ENCODE measurements around the gene WDFY1.

WDFY1 gene

DNA sequence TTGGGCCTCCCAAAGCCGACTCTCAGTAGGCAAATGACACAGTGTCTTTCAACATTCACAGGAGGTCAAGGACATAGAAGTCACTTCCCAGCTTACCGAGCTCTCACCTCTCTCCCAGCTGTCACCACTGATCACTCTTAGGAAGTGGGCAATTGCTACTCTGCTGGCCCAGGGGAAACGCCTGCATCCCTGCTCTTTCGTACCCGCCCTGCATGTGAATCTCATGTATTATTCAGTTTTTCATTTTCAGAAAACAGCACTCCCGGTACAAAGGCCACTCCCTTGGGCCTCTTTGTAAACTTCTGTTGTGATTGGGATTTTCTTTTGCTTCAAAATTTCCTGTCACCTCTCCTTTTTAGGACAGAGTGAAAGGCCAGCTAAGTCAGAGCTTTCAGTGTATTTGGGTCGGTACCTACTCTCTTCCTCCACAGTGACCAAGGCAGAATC lies 27.5 kb upstream of the WDFY1 start:
- no peak overlapping the region for H3K4me3 ChIP-seq (replicated peaks; ENCODE audit: low read depth, low read length)
- TF ChIP-seq, protein P1, sequence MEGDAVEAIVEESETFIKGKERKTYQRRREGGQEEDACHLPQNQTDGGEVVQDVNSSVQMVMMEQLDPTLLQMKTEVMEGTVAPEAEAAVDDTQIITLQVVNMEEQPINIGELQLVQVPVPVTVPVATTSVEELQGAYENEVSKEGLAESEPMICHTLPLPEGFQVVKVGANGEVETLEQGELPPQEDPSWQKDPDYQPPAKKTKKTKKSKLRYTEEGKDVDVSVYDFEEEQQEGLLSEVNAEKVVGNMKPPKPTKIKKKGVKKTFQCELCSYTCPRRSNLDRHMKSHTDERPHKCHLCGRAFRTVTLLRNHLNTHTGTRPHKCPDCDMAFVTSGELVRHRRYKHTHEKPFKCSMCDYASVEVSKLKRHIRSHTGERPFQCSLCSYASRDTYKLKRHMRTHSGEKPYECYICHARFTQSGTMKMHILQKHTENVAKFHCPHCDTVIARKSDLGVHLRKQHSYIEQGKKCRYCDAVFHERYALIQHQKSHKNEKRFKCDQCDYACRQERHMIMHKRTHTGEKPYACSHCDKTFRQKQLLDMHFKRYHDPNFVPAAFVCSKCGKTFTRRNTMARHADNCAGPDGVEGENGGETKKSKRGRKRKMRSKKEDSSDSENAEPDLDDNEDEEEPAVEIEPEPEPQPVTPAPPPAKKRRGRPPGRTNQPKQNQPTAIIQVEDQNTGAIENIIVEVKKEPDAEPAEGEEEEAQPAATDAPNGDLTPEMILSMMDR (IDR thresholded peaks at IDR 0.05; ENCODE audit: low read depth, low read length, missing control alignments) = no peak
- DNase-seq (ENCODE audit: extremely low read depth, low read depth) = no peak

DNA sequence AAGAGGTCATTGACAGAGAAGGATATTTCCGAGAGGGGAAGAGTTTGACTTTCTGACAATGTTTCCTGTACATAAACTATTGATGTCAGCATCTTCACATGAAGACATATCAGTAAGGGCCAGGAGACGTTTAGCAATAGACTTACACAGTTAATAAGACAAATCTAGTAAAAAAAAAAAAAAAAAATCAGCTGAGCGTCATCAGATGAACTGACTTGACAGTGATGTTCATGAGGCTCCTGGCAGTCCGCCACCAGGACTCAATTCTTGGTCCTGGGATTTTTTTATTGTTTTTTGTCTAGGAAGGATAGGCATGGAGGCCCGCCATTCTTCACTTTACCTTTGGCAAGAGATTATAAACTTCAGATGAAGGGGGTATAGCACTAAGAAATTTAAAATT lies 26.6 kb upstream of the WDFY1 start:
- no peak overlapping the region for H3K4me3 ChIP-seq (replicated peaks; ENCODE audit: low read depth, low read length)
- TF ChIP-seq, protein P1 (IDR thresholded peaks at IDR 0.05; ENCODE audit: low read depth, low read length, missing control alignments) = no peak
- no peak for DNase-seq (ENCODE audit: extremely low read depth, low read depth)

DNA sequence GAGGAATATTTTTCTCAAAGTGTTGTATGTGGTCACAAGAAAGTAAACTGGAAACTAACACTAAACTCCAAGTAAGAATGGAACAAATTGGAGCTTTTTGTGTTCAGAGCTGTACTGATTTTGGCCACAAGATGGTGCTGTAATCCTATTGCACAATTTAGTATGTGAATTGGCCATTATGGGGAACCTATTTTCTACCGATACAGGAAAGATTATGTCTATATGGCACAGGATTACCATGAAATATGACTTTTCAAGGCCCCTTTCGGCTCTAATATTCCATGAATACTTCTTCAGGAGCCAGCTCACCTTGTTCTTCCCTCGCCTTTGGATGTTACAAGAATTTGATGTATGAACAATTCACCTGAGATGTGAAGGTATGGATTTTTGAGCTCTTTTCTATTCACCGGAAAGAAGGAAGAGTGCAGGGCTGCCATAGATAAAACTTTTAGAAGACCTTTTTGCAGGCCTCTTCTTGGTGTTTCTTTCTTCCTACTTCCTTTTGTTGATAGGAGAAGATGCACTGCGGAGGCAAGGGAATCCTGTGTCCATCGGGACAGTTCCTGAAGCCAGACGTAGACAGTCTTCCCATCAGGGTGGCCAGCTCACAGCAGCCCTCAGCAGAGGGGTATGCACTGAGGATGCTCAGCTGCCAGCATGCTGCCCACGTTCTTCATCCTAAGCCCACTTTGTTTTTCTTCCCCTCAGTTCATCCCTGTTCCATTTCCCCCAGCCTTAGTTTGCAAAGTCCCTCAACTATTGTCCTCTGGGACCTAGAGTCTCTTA lies 25.4 kb upstream of the WDFY1 start:
- peak; percentile 50 for DNase-seq (ENCODE audit: extremely low read depth, low read depth)
- TF ChIP-seq, protein P1 (IDR thresholded peaks at IDR 0.05; ENCODE audit: low read depth, low read length, missing control alignments) = peak; percentile 79
- no peak overlapping the region for H3K4me3 ChIP-seq (replicated peaks; ENCODE audit: low read depth, low read length)

DNA sequence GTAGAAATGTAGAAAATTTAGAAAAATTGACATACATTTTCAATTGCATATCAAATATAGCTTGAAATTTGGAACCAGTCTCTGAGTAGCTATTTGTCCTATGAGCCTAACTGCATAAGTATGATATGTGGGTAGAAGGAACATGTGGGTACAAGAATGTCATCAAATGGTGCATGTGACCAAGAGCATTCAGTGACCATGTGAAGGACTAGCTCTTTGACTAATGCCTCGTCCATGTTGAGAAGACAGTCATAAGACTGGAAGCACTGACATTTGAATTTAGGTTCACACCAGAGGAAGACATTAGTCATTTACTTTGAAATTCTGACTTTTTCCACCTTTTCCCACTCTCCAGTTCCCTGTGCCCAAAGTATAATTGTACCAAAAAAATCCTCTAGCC lies 24.7 kb upstream of the WDFY1 start:
- H3K4me3 ChIP-seq (replicated peaks; ENCODE audit: low read depth, low read length) = no peak overlapping the region
- DNase-seq (ENCODE audit: extremely low read depth, low read depth) = no peak
- TF ChIP-seq, protein P1 (IDR thresholded peaks at IDR 0.05; ENCODE audit: low read depth, low read length, missing control alignments) = no peak

DNA sequence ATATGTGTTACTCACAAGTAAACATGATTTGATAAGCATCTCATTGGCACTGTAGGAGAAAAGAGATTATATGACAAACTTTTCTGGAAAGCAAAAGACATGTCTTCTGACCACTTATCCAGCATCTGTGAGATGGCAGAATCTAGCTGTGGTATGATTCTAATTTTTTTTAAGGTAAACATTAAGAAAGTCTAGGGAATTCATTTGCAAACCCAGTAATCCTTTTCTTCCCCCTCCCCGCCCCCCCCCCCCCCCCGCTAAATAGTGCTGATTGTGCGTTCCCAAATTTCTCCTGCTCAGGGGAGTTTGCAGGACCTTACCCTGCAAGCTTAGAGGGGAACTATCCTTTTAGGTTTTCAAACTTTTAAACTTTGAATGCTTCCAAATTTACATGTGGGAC lies 24.2 kb upstream of the WDFY1 start:
- no peak for DNase-seq (ENCODE audit: extremely low read depth, low read depth)
- TF ChIP-seq, protein P1 (IDR thresholded peaks at IDR 0.05; ENCODE audit: low read depth, low read length, missing control alignments) = no peak
- no peak overlapping the region for H3K4me3 ChIP-seq (replicated peaks; ENCODE audit: low read depth, low read length)

DNA sequence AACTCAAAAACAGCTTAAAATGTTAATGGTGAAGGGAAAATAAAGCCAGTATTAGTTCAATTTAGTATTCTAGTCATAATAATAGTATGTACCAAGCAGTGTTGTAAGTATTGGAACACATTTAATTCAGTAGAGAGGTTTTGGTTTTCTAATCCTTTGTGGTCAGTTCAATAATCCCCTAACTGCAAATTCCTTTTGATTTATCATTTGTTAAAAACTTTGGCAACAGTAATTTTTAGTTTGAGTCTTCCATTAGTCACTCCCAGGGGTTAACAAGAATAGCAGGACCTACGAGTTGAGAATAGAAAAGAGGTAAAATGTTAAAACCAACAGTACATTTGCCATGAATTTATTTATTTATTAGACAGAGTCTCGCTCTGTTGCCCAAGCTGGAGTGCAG lies 22.8 kb upstream of the WDFY1 start:
- no peak for DNase-seq (ENCODE audit: extremely low read depth, low read depth)
- TF ChIP-seq, protein P1 (IDR thresholded peaks at IDR 0.05; ENCODE audit: low read depth, low read length, missing control alignments) = no peak

More for the DNA sequence above, 22.8 kb upstream of the WDFY1 start:
- H3K4me3 ChIP-seq (replicated peaks; ENCODE audit: low read depth, low read length) = no peak overlapping the region

All from HFF-Myc (cell line).